Measurements from ENCODE around the gene IGFBP2.
A peak's percentile ranks its signal among the peaks of the same experiment; 100 is the strongest.

IGFBP2 gene

DNA sequence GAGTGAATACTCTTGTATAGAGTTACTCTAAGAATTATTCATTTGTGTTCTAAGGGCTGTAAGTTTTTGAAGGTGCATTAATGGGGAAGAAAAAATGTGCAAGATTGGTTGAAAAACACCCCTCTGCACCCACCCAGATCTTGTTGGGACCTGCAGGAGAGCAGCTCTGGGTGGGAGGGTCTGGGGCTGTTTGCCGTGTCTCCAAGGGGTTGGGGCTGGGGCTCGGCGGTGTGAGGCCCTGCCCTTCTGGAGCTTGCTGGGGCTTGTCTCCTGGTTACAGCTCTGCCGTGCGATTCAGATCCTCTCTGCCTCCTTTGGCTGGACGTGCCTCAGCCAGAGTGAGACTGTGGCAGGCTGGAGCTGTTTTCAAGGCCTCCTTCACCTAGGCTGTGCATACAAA is 26.1 kb downstream of the IGFBP2 start:
- no peak for DNase-seq (ENCODE audit: low read depth, low spot score)
- peak overlapping the region; percentile 61 for H3K27ac ChIP-seq

GRCh38 chr2:216660496-216660895 is 27.3 kb downstream of the IGFBP2 start:
- H3K27ac ChIP-seq = no peak overlapping the region
- DNase-seq (ENCODE audit: low read depth, low spot score) = no peak

GRCh38 chr2:216661051-216661450 is 27.8 kb downstream of the IGFBP2 start:
- DNase-seq (ENCODE audit: low read depth, low spot score) = no peak
- no peak overlapping the region for H3K27ac ChIP-seq

DNA sequence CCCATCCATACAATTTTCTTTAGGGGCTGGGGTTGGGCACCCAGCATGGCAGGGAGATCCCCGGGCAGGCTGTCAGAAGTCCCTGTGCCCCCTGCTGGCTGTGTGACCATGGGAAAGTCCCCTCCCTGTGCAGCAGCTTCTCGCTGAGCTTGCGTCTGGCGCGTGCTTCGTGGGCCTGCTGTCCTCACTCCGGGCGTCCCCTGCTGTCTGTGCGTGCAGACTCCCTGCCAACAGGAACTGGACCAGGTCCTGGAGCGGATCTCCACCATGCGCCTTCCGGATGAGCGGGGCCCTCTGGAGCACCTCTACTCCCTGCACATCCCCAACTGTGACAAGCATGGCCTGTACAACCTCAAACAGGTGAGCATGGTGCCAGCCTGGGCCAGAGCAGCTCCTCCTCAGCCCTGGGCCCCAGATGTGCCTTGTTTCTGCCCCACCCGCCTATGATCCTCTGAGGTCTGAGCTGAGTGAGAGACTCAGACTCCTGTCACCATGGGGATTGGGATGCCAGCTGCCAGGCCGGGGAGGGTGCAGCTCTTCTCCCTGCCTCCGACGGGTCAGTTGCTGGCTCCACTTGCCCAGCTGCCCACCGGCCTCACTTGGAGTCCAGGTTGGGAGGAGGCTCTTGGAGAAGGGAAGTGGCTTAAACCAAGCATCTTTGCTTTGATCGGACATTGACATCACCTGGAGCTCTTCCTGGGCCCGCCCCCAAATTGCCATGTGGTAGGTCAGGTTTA is 28.6 kb downstream of the IGFBP2 start:
- H3K27ac ChIP-seq = no peak overlapping the region
- DNase-seq (ENCODE audit: low read depth, low spot score) = no peak

DNA sequence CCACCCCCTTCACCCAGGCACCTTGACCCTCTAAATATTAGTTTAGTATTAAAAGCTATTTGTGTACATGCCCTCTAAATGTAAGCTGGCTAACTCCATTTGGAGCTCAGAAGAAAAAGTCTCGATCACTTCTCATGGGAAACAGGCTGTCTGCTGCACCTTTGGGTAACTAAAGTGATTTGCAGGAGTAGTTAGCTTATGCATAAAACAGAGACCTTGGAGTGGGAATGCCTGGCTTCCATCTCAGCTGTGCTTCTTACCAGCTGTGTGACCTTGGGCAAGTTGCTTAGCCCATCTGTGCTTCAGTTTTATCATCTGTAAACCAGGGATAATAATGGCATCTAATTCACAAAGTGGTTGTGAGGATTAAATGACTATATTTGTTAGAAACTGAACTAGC is 29.9 kb downstream of the IGFBP2 start:
- no peak overlapping the region for H3K27ac ChIP-seq
- DNase-seq (ENCODE audit: low read depth, low spot score) = no peak

DNA sequence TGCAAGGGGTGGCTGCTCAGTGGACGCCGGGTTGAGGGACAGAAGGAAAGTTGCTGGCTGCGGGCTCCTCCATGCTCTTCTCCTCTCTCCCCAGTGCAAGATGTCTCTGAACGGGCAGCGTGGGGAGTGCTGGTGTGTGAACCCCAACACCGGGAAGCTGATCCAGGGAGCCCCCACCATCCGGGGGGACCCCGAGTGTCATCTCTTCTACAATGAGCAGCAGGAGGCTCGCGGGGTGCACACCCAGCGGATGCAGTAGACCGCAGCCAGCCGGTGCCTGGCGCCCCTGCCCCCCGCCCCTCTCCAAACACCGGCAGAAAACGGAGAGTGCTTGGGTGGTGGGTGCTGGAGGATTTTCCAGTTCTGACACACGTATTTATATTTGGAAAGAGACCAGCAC is 30.6 kb downstream of the IGFBP2 start:
- DNase-seq (ENCODE audit: low read depth, low spot score) = no peak
- no peak overlapping the region for H3K27ac ChIP-seq

DNA sequence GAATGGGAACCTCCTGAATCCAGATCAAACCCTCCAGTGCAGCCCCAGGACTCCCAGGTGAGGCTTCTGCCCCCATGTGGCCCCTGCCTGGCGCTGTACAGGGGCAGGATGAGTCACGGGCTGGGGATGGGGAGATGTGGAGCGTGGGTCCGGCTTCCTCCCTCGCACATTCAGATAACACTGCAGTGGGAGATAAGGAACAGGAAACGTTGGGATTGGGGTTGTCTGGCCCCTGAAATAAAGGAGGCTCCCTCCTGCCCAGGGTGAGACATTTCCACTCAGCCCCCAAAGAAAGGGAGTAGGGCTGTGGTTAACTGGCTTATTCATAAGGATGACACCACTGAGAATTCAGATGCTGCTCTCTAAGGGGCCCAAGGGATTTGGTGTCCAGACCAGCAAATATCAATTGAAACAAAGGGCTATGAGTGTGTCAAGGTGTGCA is 31.4 kb downstream of the IGFBP2 start:
- DNase-seq (ENCODE audit: low read depth, low spot score) = no peak
- H3K27ac ChIP-seq = peak overlapping the region; percentile 55

- H3K27ac ChIP-seq = peak overlapping the region; percentile 55
- peak; percentile 59 for DNase-seq (ENCODE audit: low read depth, low spot score)
Observed at GRCh38 chr2:216665242-216665641, 32.0 kb downstream of the IGFBP2 start.

DNA sequence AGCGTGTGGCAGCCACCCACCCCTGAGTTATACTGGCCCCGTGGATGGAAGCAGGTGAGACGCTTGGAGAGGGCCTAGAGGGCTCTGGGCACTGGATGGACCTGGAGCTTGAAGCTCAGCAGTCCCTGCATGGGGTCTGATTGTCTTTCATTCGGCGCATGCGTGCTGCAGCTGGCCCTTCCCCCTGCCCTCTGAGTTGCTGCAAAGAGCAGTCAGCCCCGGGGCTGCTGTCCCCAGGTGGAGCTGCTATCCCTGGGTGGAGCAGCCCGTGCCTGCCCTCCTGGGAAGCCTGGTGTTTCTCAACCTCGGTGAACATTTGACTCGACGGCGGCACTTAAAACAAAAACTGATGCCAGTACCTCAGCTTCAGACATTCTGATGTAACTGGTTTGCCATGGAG is 32.5 kb downstream of the IGFBP2 start:
- no peak for DNase-seq (ENCODE audit: low read depth, low spot score)
- H3K27ac ChIP-seq = peak overlapping the region; percentile 55

DNA sequence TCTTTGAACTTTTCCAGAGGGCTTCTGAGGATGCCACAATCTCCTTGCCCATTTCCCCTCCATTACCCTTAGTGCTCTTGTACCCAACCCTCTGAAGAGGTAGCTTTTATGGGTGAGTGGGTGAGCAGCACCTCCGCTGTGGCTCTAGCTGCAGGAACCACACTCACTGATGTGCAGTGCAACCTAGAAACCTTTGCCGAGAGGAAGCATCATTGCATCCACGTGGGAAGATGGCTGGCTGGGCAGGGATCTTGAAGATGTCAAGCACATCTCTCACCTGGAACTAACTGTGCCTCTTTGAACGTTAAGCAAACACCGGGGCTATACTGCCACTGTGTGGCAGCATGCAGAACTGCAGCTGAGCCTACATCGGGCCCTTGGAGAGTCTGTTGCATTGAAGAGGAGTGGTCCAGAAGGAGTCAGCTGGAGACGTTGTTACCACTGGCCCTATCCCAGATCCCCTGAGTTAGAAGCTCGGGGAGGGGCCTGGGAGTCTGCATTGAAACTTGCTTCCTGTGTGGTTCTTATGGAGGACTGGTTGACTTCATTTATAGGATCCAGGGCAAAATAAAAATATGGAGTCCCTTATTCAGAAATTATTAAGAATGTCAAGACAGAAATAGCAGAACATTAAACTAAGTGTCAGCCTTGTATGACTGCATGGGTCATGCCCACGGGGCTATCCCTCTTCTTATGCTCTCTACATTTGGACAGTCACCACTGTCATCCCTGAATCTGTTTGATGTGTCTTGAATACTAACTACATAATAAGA is 33.4 kb downstream of the IGFBP2 start:
- no peak for DNase-seq (ENCODE audit: low read depth, low spot score)
- no peak overlapping the region for H3K27ac ChIP-seq

DNA sequence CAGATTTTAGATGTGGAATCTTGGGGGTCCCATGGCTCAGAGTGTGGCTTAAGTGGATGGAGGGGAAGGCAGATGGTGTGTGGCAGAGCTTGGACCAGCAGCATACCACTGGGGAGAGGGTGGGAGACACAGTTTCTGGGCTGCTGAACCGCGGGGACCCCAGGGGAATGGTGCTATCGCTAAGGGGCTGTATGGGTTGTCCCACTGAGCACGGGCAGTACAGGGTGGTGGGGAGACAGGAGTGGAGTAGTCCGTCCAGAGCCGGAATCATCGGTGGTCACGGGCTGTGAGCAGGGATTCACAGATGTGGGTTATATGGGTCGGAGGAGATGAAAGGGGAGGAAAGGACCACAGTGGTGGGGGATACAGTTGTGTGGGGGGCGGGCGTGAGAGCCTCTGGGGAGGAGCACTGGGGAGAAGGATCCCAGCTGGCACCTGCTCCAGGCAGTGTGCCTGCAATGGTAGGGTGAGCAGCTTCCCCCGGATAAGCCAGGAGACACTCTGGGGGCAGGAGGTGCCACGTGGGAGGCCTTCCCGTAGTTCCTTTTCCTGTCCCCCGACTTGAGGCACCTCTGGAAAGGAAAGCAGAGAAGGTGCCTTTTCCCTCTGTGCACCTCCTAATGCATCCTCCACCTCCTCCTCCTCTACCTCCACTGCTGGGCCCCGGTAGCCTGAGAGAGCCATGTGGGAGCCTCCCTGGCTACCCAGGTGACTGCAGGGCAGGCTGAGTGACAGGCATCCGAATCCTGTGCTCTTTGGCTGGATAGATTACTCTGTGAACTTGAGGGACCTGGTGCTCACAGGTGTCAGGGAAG is 37.3 kb downstream of the IGFBP2 start:
- no peak overlapping the region for H3K27ac ChIP-seq
- DNase-seq (ENCODE audit: low read depth, low spot score) = no peak

GRCh38 chr2:216671081-216671411 is 37.8 kb downstream of the IGFBP2 start:
- no peak overlapping the region for H3K27ac ChIP-seq
- DNase-seq (ENCODE audit: low read depth, low spot score) = no peak

DNA sequence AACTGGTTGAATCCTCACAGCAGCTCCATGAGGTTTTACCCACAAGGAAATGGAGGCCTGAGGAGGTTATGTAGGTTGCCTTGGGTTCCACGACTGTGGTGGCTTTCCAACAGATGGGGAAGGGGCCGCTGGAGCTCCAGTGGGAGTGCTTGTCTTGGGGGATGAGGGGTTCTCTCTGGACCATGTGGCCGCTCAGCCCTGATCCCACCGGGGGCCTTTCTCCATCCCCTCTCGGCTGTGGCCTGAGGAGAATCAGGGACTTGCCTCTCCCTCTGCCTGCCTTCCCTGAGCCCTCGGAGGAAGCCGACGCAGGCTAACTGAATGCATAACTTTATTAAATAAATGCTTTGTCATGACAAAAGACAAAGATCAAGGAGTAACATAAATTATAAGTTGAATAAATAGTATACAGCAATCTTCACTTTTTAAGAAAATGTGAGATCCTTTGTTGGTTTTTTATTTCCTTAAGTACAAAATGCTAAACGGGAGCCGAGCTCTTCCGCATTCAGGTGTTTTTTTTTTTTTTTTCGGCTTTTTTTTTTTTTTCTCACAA is 38.6 kb downstream of the IGFBP2 start:
- no peak for DNase-seq (ENCODE audit: low read depth, low spot score)
- no peak overlapping the region for H3K27ac ChIP-seq

DNA sequence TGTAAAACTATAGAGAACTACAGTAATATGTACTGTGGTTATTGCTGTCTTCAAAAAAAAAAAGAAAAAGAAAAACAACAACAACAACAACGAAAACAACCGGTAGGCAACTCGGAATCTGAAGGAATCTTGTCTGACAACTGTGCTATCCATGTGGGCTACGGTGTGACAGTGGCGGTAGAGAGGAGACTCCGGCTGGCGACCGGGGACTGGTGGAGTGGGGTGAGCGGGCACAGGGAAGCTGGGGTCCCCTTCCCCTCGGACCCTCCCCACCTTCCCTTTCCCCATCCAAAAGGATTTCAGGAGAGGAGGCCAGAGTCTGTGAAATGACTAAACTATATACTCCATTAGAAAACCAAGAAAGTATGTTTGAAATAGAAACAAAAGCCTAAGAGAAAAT is 39.2 kb downstream of the IGFBP2 start:
- DNase-seq (ENCODE audit: low read depth, low spot score) = no peak
- no peak overlapping the region for H3K27ac ChIP-seq

- H3K27ac ChIP-seq = no peak overlapping the region
- no peak for DNase-seq (ENCODE audit: low read depth, low spot score)
Observed at GRCh38 chr2:216673021-216673420, 39.8 kb downstream of the IGFBP2 start.

DNA sequence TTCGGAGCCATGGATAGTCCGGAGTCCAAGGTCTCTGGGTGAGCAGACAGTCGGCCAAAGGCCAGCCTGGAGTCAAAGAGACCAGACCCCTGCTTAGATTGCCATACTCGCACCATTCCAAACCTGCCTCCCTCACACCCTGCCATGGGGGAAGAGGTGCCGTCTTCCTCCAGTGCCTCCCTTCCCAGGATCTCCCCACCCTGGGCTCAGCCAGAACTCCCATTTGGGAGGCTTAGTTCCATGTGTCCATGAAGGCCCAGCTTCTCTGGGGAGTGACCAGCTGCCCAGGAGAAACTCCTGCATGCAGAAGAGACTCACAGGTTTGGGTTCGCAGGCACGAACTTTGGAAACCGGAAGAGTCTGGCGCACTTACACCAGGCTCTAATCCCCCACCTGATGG is 40.4 kb downstream of the IGFBP2 start:
- no peak for DNase-seq (ENCODE audit: low read depth, low spot score)

DNA sequence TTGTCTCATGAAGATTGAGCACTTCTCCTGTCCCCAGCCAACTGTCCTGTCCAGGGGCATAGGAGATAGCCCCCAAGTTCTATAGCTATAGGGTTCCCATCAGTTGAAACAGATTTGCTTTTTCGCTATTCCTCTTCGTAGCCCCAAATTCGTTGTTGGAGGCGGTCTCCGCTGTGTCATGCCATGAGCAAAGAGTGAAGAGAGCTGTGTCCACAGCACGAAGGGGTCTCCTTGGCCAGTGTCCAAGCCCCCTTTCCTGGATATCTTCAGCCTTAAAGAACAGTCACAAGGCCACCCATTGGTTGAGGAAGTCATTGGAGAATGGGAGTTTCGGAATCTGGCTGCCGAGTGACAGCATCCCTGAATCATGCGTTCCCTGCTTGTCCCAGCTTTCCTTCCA is 41.2 kb downstream of the IGFBP2 start:
- no peak for DNase-seq (ENCODE audit: low read depth, low spot score)
- no peak overlapping the region for H3K27ac ChIP-seq

More for the DNA sequence above, 40.4 kb downstream of the IGFBP2 start:
- H3K27ac ChIP-seq = no peak overlapping the region

GRCh38 chr2:216676630-216677029 is 43.4 kb downstream of the IGFBP2 start:
- no peak overlapping the region for H3K27ac ChIP-seq
- no peak for DNase-seq (ENCODE audit: low read depth, low spot score)

GRCh38 chr2:216677439-216678097 is 44.3 kb downstream of the IGFBP2 start:
- DNase-seq (ENCODE audit: low read depth, low spot score) = no peak

DNA sequence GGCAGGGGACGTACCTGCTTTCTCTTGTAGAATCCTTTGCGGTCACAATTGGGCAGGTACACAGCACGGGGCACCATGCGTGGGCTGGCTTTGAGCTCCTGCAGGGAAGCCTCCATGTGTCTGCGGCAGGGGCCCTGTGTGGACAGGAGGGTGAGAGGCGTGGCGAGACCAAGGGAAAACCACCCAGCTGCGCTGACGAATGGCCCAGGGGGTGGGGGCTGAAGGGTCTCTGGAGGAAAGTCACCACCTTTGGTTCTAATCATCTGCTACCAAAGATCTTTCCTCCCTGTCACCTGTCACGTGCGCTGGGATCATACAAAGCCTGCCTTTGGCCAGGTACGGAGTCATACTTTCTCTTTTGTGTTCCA is 44.9 kb downstream of the IGFBP2 start:
- H3K27ac ChIP-seq = no peak overlapping the region
- DNase-seq (ENCODE audit: low read depth, low spot score) = no peak

More at GRCh38 chr2:216677439-216678097, 44.3 kb downstream of the IGFBP2 start:
- H3K27ac ChIP-seq = no peak overlapping the region

All from epithelial cell of prostate (primary cell).